ENCODE data around the gene SYT4. TPM values are rescaled to one million over a fixed set of nuclear protein-coding genes. Genes with fewer than 3 reads are reported as not detected.
"Not testable (repeated sequence)": the region's sequence is repeated elsewhere in the genome, so short reads cannot be mapped to it uniquely, and the experiment has no call there.

Gene SYT4, protein sequence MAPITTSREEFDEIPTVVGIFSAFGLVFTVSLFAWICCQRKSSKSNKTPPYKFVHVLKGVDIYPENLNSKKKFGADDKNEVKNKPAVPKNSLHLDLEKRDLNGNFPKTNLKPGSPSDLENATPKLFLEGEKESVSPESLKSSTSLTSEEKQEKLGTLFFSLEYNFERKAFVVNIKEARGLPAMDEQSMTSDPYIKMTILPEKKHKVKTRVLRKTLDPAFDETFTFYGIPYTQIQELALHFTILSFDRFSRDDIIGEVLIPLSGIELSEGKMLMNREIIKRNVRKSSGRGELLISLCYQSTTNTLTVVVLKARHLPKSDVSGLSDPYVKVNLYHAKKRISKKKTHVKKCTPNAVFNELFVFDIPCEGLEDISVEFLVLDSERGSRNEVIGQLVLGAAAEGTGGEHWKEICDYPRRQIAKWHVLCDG
- polyA plus RNA-seq, result 9.7 TPM
- long read RNA-seq, donor 1, full-length matches to known transcripts, result 2 of 2 reads
- long read RNA-seq, donor 1, partial matches to known transcripts, result 0 of 2 reads
- long read RNA-seq, donor 1, other reads (novel, unspliced or antisense), result 0 of 2 reads
- long read RNA-seq, donor 2, result 0 reads
- long read RNA-seq, donor 3, result 0 reads
- long read RNA-seq, donor 4, result 0 reads
- long read RNA-seq, donor 5, full-length matches to known transcripts, result 2 of 2 reads
- long read RNA-seq, donor 5, partial matches to known transcripts, result 0 of 2 reads
- long read RNA-seq, donor 5, other reads (novel, unspliced or antisense), result 0 of 2 reads
- long read RNA-seq, donor 6, result 0 reads
- long read RNA-seq, donor 7, result 0 reads
- long read RNA-seq, donor 8, full-length matches to known transcripts, result 1 of 1 reads
- long read RNA-seq, donor 8, partial matches to known transcripts, result 0 of 1 reads
- long read RNA-seq, donor 8, other reads (novel, unspliced or antisense), result 0 of 1 reads
- long read RNA-seq, donor 9, full-length matches to known transcripts, result 3 of 3 reads
- long read RNA-seq, donor 9, partial matches to known transcripts, result 0 of 3 reads
- long read RNA-seq, donor 9, other reads (novel, unspliced or antisense), result 0 of 3 reads
- long read RNA-seq, donor 10, full-length matches to known transcripts, result 2 of 2 reads
- long read RNA-seq, donor 10, partial matches to known transcripts, result 0 of 2 reads
- long read RNA-seq, donor 10, other reads (novel, unspliced or antisense), result 0 of 2 reads
- long read RNA-seq, donor 11, full-length matches to known transcripts, result 1 of 1 reads
- long read RNA-seq, donor 11, partial matches to known transcripts, result 0 of 1 reads
- long read RNA-seq, donor 11, other reads (novel, unspliced or antisense), result 0 of 1 reads

- peak within 1 kb of the TSS; percentile 2 for H3K4me3 ChIP-seq (ENCODE audit: low read length)
- peaks cover 3% of the 10 kb centered on the region for H3K9me3 ChIP-seq (ENCODE audit: control insufficient read depth, low read depth, low read length)
- no CpG with 5 or more reads among the region's 20 CpGs for WGBS (ENCODE audit: insufficient coverage, low lambda C conversion rate)
- DNase-seq, result peak; percentile 7 to 41
- no peaks in the 10 kb centered on the region for H3K4me1 ChIP-seq (ENCODE audit: control insufficient read depth, insufficient read depth, low read length)
- no peak within 1 kb of the TSS for H3K27ac ChIP-seq (ENCODE audit: low read length)
- peaks cover 6% of the 10 kb centered on the region for H3K27me3 ChIP-seq (ENCODE audit: control insufficient read depth, insufficient read depth, low read length)
- no peaks in the 10 kb centered on the region for H3K36me3 ChIP-seq (ENCODE audit: control insufficient read depth, insufficient read depth, low read length)
These were observed at the start of gene SYT4 for GRCh38 chr18:43277164-43277600. Gene SYT4 (minus strand): TSS chr18:43277490. CDS start chr18:43277281, 209 bp downstream.

DNA sequence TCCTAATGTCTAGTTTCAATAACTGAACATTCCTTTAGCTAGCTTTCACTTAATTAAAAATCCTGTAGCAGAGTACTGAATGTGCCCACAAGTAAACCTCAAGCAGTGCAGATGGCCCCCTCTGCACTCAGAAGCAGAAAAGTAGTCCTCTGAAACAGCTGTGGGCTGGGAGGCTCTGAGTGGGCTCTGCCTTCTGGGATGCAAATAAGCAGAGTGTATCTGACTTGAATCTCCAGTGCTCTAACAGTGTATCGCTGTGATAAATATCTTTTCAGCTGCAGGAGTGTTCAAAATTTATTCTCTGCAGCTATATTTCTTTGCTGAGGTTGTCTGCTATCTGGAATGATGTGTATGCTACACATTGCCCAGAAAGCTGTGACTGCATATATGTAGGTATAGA, 44.8 kb upstream of the SYT4 start:
- Histone ChIP-seq H3K9me3 (ENCODE audit: control insufficient read depth, low read depth, low read length) (no peaks in the 10 kb centered on the region), H3K36me3 (ENCODE audit: control insufficient read depth, insufficient read depth, low read length) (no peaks in the 10 kb centered on the region), H3K4me3 (ENCODE audit: low read length) (no peak overlapping the region), H3K27ac (ENCODE audit: low read length) (no peak overlapping the region), H3K4me1 (ENCODE audit: control insufficient read depth, insufficient read depth, low read length) (no peaks in the 10 kb centered on the region), H3K27me3 (ENCODE audit: control insufficient read depth, insufficient read depth, low read length) (no peaks in the 10 kb centered on the region)
- WGBS (ENCODE audit: insufficient coverage, low lambda C conversion rate), result no CpG with 5 or more reads among the region's 1 CpG
- no peak for DNase-seq

DNA sequence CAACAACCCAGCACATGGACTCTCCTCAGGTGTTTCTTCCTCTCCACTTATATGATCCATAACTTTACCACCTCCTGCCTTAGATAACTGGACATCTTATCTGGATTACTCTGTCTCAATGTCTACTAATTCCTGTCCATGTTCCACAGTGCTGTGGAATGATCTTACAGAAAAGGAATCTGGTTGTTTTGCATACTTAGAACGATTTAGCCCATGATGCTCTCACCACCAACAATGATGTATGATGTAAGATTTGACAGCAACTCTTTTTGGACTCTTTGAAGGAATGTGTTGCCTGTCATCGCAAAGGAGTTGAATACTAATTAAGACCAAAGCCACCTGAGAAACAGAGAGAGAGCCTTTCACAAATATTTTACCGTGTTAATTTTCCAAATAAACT, 37.7 kb upstream of the SYT4 start:
- no peaks in the 10 kb centered on the region for H3K9me3 ChIP-seq (ENCODE audit: control insufficient read depth, low read depth, low read length)
- H3K27ac ChIP-seq (ENCODE audit: low read length), result no peak overlapping the region
- no peak overlapping the region for H3K4me3 ChIP-seq (ENCODE audit: low read length)
- no CpG with 5 or more reads among the region's 3 CpGs for WGBS (ENCODE audit: insufficient coverage, low lambda C conversion rate)
- no peaks in the 10 kb centered on the region for H3K27me3 ChIP-seq (ENCODE audit: control insufficient read depth, insufficient read depth, low read length)
- no peak for DNase-seq
- no peaks in the 10 kb centered on the region for H3K4me1 ChIP-seq (ENCODE audit: control insufficient read depth, insufficient read depth, low read length)
- H3K36me3 ChIP-seq (ENCODE audit: control insufficient read depth, insufficient read depth, low read length), result no peaks in the 10 kb centered on the region

DNA sequence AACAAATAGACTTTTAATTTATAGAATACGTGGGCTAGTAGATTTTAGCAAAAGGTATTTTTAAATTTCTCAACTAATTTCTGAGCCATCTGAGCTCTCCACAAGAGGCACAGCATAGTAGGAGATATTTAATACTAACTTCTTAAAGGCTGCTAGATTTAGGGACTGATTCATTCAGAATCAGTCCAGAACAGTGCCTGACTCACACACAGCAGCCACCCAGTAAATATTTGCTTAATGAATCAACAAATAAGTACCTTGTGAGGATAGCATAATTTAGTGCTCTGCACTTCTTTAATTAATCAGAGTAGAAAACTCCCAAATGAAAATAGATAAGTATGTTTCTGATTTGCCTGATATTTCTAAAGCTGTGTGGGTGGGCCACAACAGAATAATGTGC, 35.6 kb upstream of the SYT4 start:
- no peaks in the 10 kb centered on the region for H3K36me3 ChIP-seq (ENCODE audit: control insufficient read depth, insufficient read depth, low read length)
- DNase-seq, result no peak
- WGBS (ENCODE audit: insufficient coverage, low lambda C conversion rate), result 100% methylated on average over 1 of the region's 1 CpG
- H3K4me1 ChIP-seq (ENCODE audit: control insufficient read depth, insufficient read depth, low read length), result no peaks in the 10 kb centered on the region
- no peak overlapping the region for H3K27ac ChIP-seq (ENCODE audit: low read length)
- no peaks in the 10 kb centered on the region for H3K9me3 ChIP-seq (ENCODE audit: control insufficient read depth, low read depth, low read length)
- no peaks in the 10 kb centered on the region for H3K27me3 ChIP-seq (ENCODE audit: control insufficient read depth, insufficient read depth, low read length)
- H3K4me3 ChIP-seq (ENCODE audit: low read length), result no peak overlapping the region

- no peak overlapping the region for H3K27ac ChIP-seq (ENCODE audit: low read length)
- H3K27me3 ChIP-seq (ENCODE audit: control insufficient read depth, insufficient read depth, low read length), result no peaks in the 10 kb centered on the region
- no CpG with 5 or more reads among the region's 1 CpG for WGBS (ENCODE audit: insufficient coverage, low lambda C conversion rate)
- no peaks in the 10 kb centered on the region for H3K9me3 ChIP-seq (ENCODE audit: control insufficient read depth, low read depth, low read length)
- DNase-seq, result no peak
- no peaks in the 10 kb centered on the region for H3K36me3 ChIP-seq (ENCODE audit: control insufficient read depth, insufficient read depth, low read length)
- H3K4me3 ChIP-seq (ENCODE audit: low read length), result no peak overlapping the region
- no peaks in the 10 kb centered on the region for H3K4me1 ChIP-seq (ENCODE audit: control insufficient read depth, insufficient read depth, low read length)
These were observed 32.9 kb upstream of the SYT4 start for GRCh38 chr18:43310239-43310638.

DNA sequence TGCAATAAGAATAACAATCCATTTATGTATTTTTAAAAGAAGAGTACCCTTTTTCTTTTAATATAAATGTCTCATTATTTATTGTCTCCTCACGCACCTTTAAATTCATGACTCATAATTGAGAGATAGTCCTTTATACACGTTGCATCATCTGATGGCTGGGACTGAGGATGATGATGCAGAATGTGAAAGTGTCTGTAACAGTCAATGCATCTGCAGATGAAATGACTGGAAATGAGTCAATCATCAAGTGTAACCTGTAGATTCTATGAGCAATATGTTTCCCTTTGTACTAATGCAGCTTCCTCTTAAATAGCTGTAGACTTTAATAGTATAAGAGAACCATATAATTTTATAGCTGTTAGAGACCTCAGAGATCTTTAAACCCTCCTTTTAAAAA, 26.1 kb upstream of the SYT4 start:
- H3K36me3 ChIP-seq (ENCODE audit: control insufficient read depth, insufficient read depth, low read length), result no peaks in the 10 kb centered on the region
- WGBS (ENCODE audit: insufficient coverage, low lambda C conversion rate), result 100% methylated on average over 1 of the region's 2 CpGs
- no peak overlapping the region for H3K27ac ChIP-seq (ENCODE audit: low read length)
- DNase-seq, result no peak
- H3K4me1 ChIP-seq (ENCODE audit: control insufficient read depth, insufficient read depth, low read length), result no peaks in the 10 kb centered on the region
- H3K9me3 ChIP-seq (ENCODE audit: control insufficient read depth, low read depth, low read length), result no peaks in the 10 kb centered on the region
- H3K4me3 ChIP-seq (ENCODE audit: low read length), result no peak overlapping the region
- H3K27me3 ChIP-seq (ENCODE audit: control insufficient read depth, insufficient read depth, low read length), result no peaks in the 10 kb centered on the region

DNA sequence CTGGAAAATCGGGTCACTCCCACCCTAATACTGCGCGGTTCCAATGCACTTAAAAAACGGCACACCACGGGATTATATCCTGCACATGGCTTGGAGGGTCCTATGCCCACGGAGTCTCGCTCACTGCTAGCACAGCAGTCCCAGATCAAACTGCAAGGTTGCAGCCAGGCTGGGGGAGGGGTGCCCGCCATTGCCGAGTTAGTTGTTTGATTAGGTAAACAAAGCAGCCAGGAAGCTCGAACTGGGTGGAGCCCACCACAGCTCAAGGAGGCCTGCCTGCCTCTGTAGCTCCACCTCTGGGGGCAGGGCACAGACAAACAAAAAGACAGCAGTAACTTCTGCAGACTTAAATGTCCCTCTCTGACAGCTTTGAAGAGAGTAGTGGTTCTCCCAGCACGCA, 8.9 kb upstream of the SYT4 start:
- not testable (repeated sequence) for H3K4me1 ChIP-seq (ENCODE audit: control insufficient read depth, insufficient read depth, low read length); H3K4me3 ChIP-seq (ENCODE audit: low read length); DNase-seq; H3K27me3 ChIP-seq (ENCODE audit: control insufficient read depth, insufficient read depth, low read length); H3K36me3 ChIP-seq (ENCODE audit: control insufficient read depth, insufficient read depth, low read length); H3K9me3 ChIP-seq (ENCODE audit: control insufficient read depth, low read depth, low read length); H3K27ac ChIP-seq (ENCODE audit: low read length)
- WGBS (ENCODE audit: insufficient coverage, low lambda C conversion rate), result no CpG with 5 or more reads among the region's 11 CpGs

DNA sequence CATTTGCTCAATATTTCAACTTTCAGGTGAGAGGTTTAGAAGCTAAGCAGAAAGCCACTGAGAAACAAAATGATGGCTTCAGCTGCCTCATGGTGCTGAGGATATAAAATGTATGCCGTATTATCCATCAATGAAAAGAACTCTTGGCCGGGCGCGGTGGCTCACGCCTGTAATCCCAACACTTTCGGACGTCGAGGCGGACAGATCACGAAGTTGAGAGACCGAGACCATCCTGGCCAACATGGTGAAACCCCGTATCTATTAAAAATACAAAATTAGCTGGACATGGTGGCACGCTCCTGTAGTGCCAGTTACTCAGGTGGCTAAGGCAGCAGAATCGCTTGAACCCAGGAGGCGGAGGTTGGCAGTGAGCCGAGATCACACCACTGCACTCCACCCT, 6.0 kb upstream of the SYT4 start:
- WGBS (ENCODE audit: insufficient coverage, low lambda C conversion rate), result 100% methylated on average over 1 of the region's 16 CpGs
- no peaks in the 10 kb centered on the region for H3K9me3 ChIP-seq (ENCODE audit: control insufficient read depth, low read depth, low read length)

DNA sequence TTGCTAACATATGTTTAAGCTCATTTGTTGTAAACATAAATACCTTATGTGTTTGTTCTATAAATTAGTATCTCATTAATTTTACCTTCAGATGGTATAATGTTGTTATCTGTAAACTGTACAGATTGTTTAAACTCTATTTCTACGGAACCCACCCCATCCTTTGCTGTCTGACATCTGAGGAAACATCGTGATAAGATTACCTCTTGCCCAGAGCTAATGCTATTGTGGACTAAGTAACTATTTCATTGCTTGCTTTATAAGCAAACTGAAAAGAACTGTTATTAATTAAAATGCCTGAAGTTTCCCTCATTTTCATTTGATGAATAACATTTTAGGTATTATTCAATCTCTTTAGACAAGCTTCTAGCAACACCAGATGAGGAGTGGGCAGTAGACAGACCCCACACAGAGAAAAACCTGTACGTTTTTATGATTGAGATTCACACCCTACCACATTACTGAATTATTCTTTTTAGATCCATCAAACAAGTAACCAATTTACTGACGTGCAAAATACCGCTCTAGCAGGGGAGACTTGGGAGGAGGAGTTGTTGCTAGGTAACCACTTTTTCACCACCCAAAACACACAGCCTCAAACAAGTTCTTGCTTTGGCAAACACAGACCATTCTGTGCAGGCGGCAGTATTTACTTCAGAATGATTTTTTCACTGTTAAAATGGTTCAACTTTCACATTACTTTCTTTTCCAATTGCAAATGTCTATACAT, 1.9 kb upstream of the SYT4 start:
- H3K9me3 ChIP-seq (ENCODE audit: control insufficient read depth, low read depth, low read length), result peaks cover 3% of the 10 kb centered on the region
- H3K27me3 ChIP-seq (ENCODE audit: control insufficient read depth, insufficient read depth, low read length), result peaks cover 6% of the 10 kb centered on the region
- no peak overlapping the region for H3K27ac ChIP-seq (ENCODE audit: low read length)
- no peaks in the 10 kb centered on the region for H3K4me1 ChIP-seq (ENCODE audit: control insufficient read depth, insufficient read depth, low read length)
- H3K36me3 ChIP-seq (ENCODE audit: control insufficient read depth, insufficient read depth, low read length), result no peaks in the 10 kb centered on the region
- WGBS (ENCODE audit: insufficient coverage, low lambda C conversion rate), result no CpG with 5 or more reads among the region's 6 CpGs
- no peak overlapping the region for H3K4me3 ChIP-seq (ENCODE audit: low read length)
- DNase-seq, result peak; percentile 12 to 28

More for the DNA sequence above, 6.0 kb upstream of the SYT4 start:
- no peak for DNase-seq
- no peak overlapping the region for H3K27ac ChIP-seq (ENCODE audit: low read length)
- H3K4me3 ChIP-seq (ENCODE audit: low read length), result no peak overlapping the region
- no peaks in the 10 kb centered on the region for H3K4me1 ChIP-seq (ENCODE audit: control insufficient read depth, insufficient read depth, low read length)
- H3K36me3 ChIP-seq (ENCODE audit: control insufficient read depth, insufficient read depth, low read length), result no peaks in the 10 kb centered on the region
- H3K27me3 ChIP-seq (ENCODE audit: control insufficient read depth, insufficient read depth, low read length), result peaks cover 2% of the 10 kb centered on the region
